Skin of body (tissue), 2 donors: ENCODE data around the gene NSFL1C. TPM values are rescaled to one million over a fixed set of nuclear protein-coding genes. Genes with fewer than 3 reads are reported as not detected.
A peak's percentile ranks its signal among the peaks of the same experiment; 100 is the strongest.

Experiments
- DNase-seq: peaks from one replicate; lab custom pipeline; 2025; lab: John Stamatoyannopoulos, UW
- total RNA-seq: library from RNA; depleted of rRNA; stranded (reverse); fragments of >200 nt; gene quantifications from one replicate; pipeline ENCODE4 v1.2.3, GENCODE V29; 2014

The NSFL1C gene
- total RNA-seq, 1 donor from 2014 or later = 33.5 TPM

GRCh38 chr20:1462001-1462400, 4.6 kb downstream of the NSFL1C start:
- no peak for DNase-seq

GRCh38 chr20:1460275-1460674, 6.4 kb downstream of the NSFL1C start:
- no peak for DNase-seq

GRCh38 chr20:1457992-1458391, 8.7 kb downstream of the NSFL1C start:
- no peak for DNase-seq

- DNase-seq = no peak
Observed at GRCh38 chr20:1456300-1456699, 10.3 kb downstream of the NSFL1C start.

GRCh38 chr20:1450926-1451491, 15.6 kb downstream of the NSFL1C start:
- no peak for DNase-seq

- DNase-seq = no peak
Observed at GRCh38 chr20:1449370-1449769, 17.3 kb downstream of the NSFL1C start.

GRCh38 chr20:1448081-1448620, 18.5 kb downstream of the NSFL1C start:
- DNase-seq = no peak

- no peak for DNase-seq
Observed at GRCh38 chr20:1446536-1446935, 20.1 kb downstream of the NSFL1C start.

GRCh38 chr20:1443085-1443484, 23.6 kb downstream of the NSFL1C start:
- DNase-seq = no peak

GRCh38 chr20:1442304-1442703, 24.3 kb downstream of the NSFL1C start:
- DNase-seq = no peak

- DNase-seq = no peak
Observed at GRCh38 chr20:1441133-1441532, 25.5 kb downstream of the NSFL1C start.

- DNase-seq = no peak
Observed at GRCh38 chr20:1440024-1440423, 26.6 kb downstream of the NSFL1C start.

GRCh38 chr20:1438361-1438760, 28.3 kb downstream of the NSFL1C start:
- no peak for DNase-seq

- peak; percentile 39 for DNase-seq
Observed at GRCh38 chr20:1437235-1437904, 29.3 kb downstream of the NSFL1C start.

GRCh38 chr20:1436263-1436662, 30.4 kb downstream of the NSFL1C start:
- no peak for DNase-seq

GRCh38 chr20:1435337-1435699, 31.3 kb downstream of the NSFL1C start:
- no peak for DNase-seq

- peak; percentile 18 for DNase-seq
Observed at GRCh38 chr20:1434571-1435336, 31.9 kb downstream of the NSFL1C start.

- DNase-seq = no peak
Observed at GRCh38 chr20:1431158-1431557, 35.5 kb downstream of the NSFL1C start.

- peak; percentile 89 for DNase-seq
Observed at GRCh38 chr20:1430004-1430451, 36.6 kb downstream of the NSFL1C start.

- no peak for DNase-seq
Observed at GRCh38 chr20:1429143-1429728, 37.4 kb downstream of the NSFL1C start.

- peak; percentile 41 for DNase-seq
Observed at GRCh38 chr20:1427457-1428054, 39.1 kb downstream of the NSFL1C start.
